ENCODE data around the gene DOCK8. TPM values are rescaled to one million over a fixed set of nuclear protein-coding genes. Genes with fewer than 3 reads are reported as not detected.

DOCK8 gene
- total RNA-seq, 1 experiment from 2014 or later, result 15.2 TPM

GRCh38 chr9:419571-420171 lies 205.0 kb downstream of the DOCK8 start:
- CTCF ChIA-PET, result no interaction called here
- H3K27me3 ChIP-seq (replicated peaks; ENCODE audit: control insufficient read depth, insufficient read depth, low read length), result no peaks in the 10 kb centered on the region

GRCh38 chr9:421896-422295 lies 207.2 kb downstream of the DOCK8 start:
- POLR2A ChIA-PET, result no interaction called here
- peaks cover 9% of the 10 kb centered on the region for H3K4me1 Mint-ChIP-seq (ENCODE audit: low read depth, unreplicated experiment)
- H3K4me3 Mint-ChIP-seq (ENCODE audit: unreplicated experiment), result no peak overlapping the region
- no peak overlapping the region for H3K27ac Mint-ChIP-seq (ENCODE audit: unreplicated experiment)
- CTCF ChIA-PET, result interaction anchor here (0.6 kb wide), 1 partner anchor 62 kb away, joined by 3 read pairs; no protein-coding TSS in a partner anchor
- peaks cover 9% of the 10 kb centered on the region for H3K4me1 ChIP-seq
- H3K4me3 ChIP-seq (ENCODE audit: low read depth, low read length), result no peak overlapping the region
- no peaks in the 10 kb centered on the region for H3K27me3 Mint-ChIP-seq (ENCODE audit: insufficient read depth, unreplicated experiment)
- H3K36me3 ChIP-seq (ENCODE audit: control insufficient read depth, insufficient read depth, low read length), result no peaks in the 10 kb centered on the region
- no TSS peak for BruUV-seq (replicated peaks)
- no peak for DNase-seq
- no peaks in the 10 kb centered on the region for H3K9me3 ChIP-seq
- intact Hi-C loops (cut with micrococcal nuclease; ENCODE audit: unreplicated experiment), result no loop called here
- H3K36me3 Mint-ChIP-seq (ENCODE audit: insufficient read depth, unreplicated experiment), result no peaks in the 10 kb centered on the region
- no peaks in the 10 kb centered on the region for H3K27me3 ChIP-seq (replicated peaks; ENCODE audit: control insufficient read depth, insufficient read depth, low read length)
- no peak for TF ChIP-seq CTCF (IDR thresholded peaks at IDR 0.05; ENCODE audit: insufficient read depth in 1 of 2, low read depth in 1 of 2, low read length in 1 of 2, severe bottlenecking in 1 of 2, unreplicated experiment in 1 of 2)
- no peaks in the 10 kb centered on the region for H3K9me3 Mint-ChIP-seq (ENCODE audit: unreplicated experiment)

More at GRCh38 chr9:419571-420171, 205.0 kb downstream of the DOCK8 start:
- no peaks in the 10 kb centered on the region for H3K4me1 ChIP-seq
- POLR2A ChIA-PET, result interaction anchor here (0.6 kb wide), 1 partner anchor 74 kb away, joined by 3 read pairs; no protein-coding TSS in a partner anchor
- DNase-seq, result no peak
- no peak for TF ChIP-seq CTCF (IDR thresholded peaks at IDR 0.05; ENCODE audit: insufficient read depth in 1 of 2, low read depth in 1 of 2, low read length in 1 of 2, severe bottlenecking in 1 of 2, unreplicated experiment in 1 of 2)
- no peaks in the 10 kb centered on the region for H3K36me3 Mint-ChIP-seq (ENCODE audit: insufficient read depth, unreplicated experiment)
- H3K4me1 Mint-ChIP-seq (ENCODE audit: low read depth, unreplicated experiment), result no peaks in the 10 kb centered on the region
- H3K4me3 Mint-ChIP-seq (ENCODE audit: unreplicated experiment), result no peak overlapping the region
- H3K27me3 Mint-ChIP-seq (ENCODE audit: insufficient read depth, unreplicated experiment), result no peaks in the 10 kb centered on the region
- no peak overlapping the region for H3K27ac Mint-ChIP-seq (ENCODE audit: unreplicated experiment)
- no peaks in the 10 kb centered on the region for H3K36me3 ChIP-seq (ENCODE audit: control insufficient read depth, insufficient read depth, low read length)
- intact Hi-C loops (cut with micrococcal nuclease; ENCODE audit: unreplicated experiment), result no loop called here
- no peaks in the 10 kb centered on the region for H3K9me3 ChIP-seq
- no peak overlapping the region for H3K4me3 ChIP-seq (ENCODE audit: low read depth, low read length)
- H3K9me3 Mint-ChIP-seq (ENCODE audit: unreplicated experiment), result no peaks in the 10 kb centered on the region
- no TSS peak for BruUV-seq (replicated peaks)

DNA sequence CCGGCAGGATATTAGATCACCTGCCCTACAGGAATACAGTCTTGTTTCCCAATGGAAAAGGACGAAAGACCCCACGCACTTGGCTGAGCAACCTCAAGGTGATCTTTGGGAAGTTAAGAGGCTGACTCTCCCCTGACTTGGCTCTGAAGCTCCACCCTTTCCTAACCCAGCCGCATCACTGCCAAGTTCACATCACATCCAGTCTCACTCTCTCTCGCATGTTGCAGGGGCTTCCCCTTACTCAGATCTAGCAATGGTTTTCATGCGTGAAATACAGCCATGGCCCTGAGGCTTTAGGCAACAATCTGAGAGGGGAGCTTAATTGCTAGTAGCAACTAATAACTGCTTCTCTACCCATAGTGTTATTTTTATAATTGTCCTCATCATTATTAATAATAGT lies 211.6 kb downstream of the DOCK8 start:
- peaks cover 20% of the 10 kb centered on the region for H3K4me1 ChIP-seq
- no peaks in the 10 kb centered on the region for H3K27me3 Mint-ChIP-seq (ENCODE audit: insufficient read depth, unreplicated experiment)
- H3K36me3 Mint-ChIP-seq (ENCODE audit: insufficient read depth, unreplicated experiment), result peaks cover 8% of the 10 kb centered on the region
- no TSS peak for BruUV-seq (replicated peaks)
- H3K27me3 ChIP-seq (replicated peaks; ENCODE audit: control insufficient read depth, insufficient read depth, low read length), result no peaks in the 10 kb centered on the region
- no peak overlapping the region for H3K4me3 Mint-ChIP-seq (ENCODE audit: unreplicated experiment)
- H3K4me1 Mint-ChIP-seq (ENCODE audit: low read depth, unreplicated experiment), result peaks cover 14% of the 10 kb centered on the region
- ChIA-PET CTCF (no interaction called here), POLR2A (no interaction called here)
- intact Hi-C loops (cut with micrococcal nuclease; ENCODE audit: unreplicated experiment), result no loop called here
- H3K9me3 Mint-ChIP-seq (ENCODE audit: unreplicated experiment), result no peaks in the 10 kb centered on the region
- peak overlapping the region; percentile 61 for H3K27ac Mint-ChIP-seq (ENCODE audit: unreplicated experiment)
- no peak for DNase-seq
- no peak overlapping the region for H3K4me3 ChIP-seq (ENCODE audit: low read depth, low read length)
- TF ChIP-seq CTCF (IDR thresholded peaks at IDR 0.05; ENCODE audit: insufficient read depth in 1 of 2, low read depth in 1 of 2, low read length in 1 of 2, severe bottlenecking in 1 of 2, unreplicated experiment in 1 of 2), result no peak
- no peaks in the 10 kb centered on the region for H3K36me3 ChIP-seq (ENCODE audit: control insufficient read depth, insufficient read depth, low read length)
- H3K9me3 ChIP-seq, result no peaks in the 10 kb centered on the region

All from Caco-2 (cell line).